Measurements from ENCODE around the gene BCL11B.

Gene BCL11B

DNA sequence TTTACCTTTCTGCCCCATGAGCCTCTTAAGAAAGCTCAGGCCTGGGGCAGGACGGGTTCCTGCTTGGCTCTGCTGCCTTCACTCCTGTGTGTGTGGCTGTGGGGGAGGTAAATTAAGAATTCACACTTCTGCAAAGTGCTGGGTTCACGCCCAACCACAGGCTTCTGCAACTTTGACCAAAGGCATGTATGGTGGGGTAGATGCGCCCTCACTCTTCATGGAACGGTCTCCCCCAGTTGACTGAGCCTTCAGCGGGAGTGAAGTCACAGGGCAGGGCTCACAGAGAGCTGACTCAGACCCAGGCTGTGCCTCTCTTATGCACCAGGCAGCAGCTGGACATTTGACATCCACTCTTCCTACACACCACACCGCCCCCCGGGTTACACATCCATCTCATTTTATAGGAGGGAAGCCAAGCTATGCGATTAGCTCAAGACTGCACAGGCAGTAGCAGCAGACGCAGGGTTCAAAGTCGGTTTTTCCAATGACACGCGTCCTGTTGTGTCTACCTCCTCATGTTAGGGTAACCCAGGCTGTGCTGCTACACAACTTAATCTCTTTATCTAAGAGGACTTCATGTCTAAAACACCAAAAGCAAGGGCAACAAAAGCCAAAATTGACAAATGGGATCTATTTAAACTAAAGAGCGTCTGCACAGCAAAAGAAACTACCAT lies 15.4 kb upstream of the BCL11B start:
- TF ChIP-seq, protein P1, sequence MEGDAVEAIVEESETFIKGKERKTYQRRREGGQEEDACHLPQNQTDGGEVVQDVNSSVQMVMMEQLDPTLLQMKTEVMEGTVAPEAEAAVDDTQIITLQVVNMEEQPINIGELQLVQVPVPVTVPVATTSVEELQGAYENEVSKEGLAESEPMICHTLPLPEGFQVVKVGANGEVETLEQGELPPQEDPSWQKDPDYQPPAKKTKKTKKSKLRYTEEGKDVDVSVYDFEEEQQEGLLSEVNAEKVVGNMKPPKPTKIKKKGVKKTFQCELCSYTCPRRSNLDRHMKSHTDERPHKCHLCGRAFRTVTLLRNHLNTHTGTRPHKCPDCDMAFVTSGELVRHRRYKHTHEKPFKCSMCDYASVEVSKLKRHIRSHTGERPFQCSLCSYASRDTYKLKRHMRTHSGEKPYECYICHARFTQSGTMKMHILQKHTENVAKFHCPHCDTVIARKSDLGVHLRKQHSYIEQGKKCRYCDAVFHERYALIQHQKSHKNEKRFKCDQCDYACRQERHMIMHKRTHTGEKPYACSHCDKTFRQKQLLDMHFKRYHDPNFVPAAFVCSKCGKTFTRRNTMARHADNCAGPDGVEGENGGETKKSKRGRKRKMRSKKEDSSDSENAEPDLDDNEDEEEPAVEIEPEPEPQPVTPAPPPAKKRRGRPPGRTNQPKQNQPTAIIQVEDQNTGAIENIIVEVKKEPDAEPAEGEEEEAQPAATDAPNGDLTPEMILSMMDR (IDR thresholded peaks at IDR 0.05; ENCODE audit: low read depth, low read length, missing control alignments): no peak
- no peak for DNase-seq (ENCODE audit: low read depth)
- H3K4me3 ChIP-seq (ENCODE audit: low read depth, low read length): no peak overlapping the region
- in situ Hi-C loops (cut with HindIII; ENCODE audit: low sequenced_read_pairs): no loop called here

DNA sequence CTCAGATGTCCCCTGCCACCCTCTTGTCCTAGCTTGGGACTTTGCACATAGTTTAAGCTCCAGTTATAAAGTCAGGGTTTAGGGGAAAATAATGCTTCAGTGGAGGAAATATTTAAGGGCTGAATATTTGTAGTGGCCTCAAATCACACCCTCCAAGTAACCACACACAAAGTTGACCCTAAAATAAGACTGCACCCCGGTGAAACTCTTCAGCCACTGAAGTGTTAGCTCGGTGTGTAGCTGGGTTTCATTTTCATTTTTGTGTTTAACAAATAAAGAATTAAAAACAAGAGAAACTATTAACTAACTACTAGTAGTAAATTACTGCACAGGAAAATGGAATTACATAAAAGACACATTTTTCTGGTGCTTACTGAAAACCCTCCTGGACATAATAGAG lies 14.8 kb upstream of the BCL11B start:
- in situ Hi-C loops (cut with HindIII; ENCODE audit: low sequenced_read_pairs): no loop called here
- no peak overlapping the region for H3K4me3 ChIP-seq (ENCODE audit: low read depth, low read length)
- no peak for DNase-seq (ENCODE audit: low read depth)
- TF ChIP-seq, protein P1 (IDR thresholded peaks at IDR 0.05; ENCODE audit: low read depth, low read length, missing control alignments): no peak

DNA sequence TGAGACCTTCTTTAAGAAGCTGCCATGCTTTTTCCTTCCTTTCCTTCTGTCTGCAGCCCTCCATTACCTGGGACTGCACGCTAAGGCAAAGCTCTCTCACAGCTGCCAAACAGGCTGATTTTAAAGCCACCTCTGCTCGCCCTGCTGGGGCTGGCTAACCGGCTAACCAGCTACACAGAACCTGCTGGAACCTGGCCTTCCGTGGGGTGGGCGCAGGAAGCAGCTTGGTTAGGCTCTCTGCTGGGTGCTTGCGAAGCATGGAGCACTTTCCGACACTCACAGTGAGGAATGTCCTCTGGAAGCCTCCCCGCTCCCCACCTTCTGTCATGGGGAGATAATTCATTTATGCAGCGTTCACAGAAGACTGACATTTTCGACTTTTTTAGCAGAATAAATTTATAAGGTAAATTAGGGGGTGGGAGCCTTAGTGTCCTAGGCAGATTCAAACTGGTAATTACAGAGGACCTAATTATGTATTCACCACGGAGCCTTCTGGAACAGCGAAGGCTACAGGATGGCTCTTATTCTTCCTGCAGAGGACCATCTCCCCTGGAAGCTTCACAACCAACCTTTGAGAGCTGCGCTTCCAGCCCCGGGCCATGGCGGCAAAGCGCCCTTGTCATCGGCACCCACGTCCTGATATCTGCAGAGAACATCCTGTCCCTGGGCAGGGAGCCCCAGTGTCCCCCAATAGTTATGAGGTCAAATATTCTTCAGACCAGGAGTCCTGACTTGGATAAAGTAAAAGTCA lies 12.4 kb upstream of the BCL11B start:
- no peak overlapping the region for H3K4me3 ChIP-seq (ENCODE audit: low read depth, low read length)
- no peak for DNase-seq (ENCODE audit: low read depth)
- TF ChIP-seq, protein P1 (IDR thresholded peaks at IDR 0.05; ENCODE audit: low read depth, low read length, missing control alignments): no peak
- in situ Hi-C loops (cut with HindIII; ENCODE audit: low sequenced_read_pairs): no loop called here

DNA sequence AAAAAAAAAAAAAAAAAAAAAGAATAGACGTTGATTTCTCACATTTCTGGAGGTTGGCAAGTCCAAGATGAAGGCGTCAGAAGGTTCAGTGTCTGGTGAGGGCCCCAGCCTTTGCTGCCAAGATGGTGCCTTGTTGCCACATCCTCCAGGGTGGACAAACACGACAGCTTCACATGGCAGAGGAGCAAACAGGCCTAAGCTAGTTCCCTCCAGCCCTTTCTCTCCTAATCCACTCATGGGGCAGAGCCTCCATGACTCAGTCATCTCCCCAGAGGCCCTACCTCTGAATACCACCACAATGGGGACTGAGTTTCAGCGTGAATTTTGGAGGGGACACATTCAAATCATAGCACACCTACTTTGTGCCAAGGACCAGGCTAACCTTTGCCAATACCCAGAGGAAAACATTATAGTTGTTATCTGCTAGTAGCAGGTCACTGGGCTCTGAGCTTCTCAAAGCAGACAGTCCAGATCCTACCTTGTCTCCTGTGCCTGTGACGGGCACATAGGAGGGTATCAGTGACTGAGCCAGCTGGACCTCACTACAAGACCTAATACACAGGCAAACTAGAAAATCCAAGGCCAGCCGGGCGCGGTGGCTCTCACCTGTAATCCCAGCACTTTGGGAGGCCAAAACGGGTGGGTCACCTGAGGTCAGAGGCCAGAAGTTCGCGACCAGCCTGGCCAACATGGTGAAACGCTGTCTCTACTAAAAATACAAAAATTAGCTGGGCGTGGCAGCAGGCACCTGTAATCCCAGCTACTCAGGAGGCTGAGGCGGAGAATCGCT lies 10.5 kb upstream of the BCL11B start:
- in situ Hi-C loops (cut with HindIII; ENCODE audit: low sequenced_read_pairs): no loop called here

DNA sequence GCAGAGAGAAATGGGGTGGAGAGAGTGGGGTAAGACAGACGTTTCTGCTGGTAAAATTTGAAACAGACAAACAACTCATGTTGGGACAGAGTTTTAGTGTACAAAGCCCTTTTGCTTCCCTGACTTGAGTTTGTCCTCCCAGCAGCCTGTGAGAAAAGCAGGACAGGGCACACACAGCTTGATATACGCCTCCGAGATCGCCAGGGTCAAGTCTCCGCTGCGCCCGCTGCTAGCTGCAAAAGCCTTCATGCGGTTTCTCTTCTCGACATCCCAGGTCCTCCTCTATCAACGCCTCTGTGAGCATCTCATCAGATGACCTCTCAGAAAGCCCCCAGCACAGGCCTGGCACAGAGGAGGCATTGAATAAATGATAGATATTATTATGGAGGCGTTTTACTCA lies 9.4 kb upstream of the BCL11B start:
- in situ Hi-C loops (cut with HindIII; ENCODE audit: low sequenced_read_pairs): no loop called here
- TF ChIP-seq, protein P1 (IDR thresholded peaks at IDR 0.05; ENCODE audit: low read depth, low read length, missing control alignments): no peak
- no peak overlapping the region for H3K4me3 ChIP-seq (ENCODE audit: low read depth, low read length)
- no peak for DNase-seq (ENCODE audit: low read depth)

More for the DNA sequence above, 10.5 kb upstream of the BCL11B start:
- TF ChIP-seq, protein P1 (IDR thresholded peaks at IDR 0.05; ENCODE audit: low read depth, low read length, missing control alignments): no peak
- DNase-seq (ENCODE audit: low read depth): no peak
- H3K4me3 ChIP-seq (ENCODE audit: low read depth, low read length): no peak overlapping the region

DNA sequence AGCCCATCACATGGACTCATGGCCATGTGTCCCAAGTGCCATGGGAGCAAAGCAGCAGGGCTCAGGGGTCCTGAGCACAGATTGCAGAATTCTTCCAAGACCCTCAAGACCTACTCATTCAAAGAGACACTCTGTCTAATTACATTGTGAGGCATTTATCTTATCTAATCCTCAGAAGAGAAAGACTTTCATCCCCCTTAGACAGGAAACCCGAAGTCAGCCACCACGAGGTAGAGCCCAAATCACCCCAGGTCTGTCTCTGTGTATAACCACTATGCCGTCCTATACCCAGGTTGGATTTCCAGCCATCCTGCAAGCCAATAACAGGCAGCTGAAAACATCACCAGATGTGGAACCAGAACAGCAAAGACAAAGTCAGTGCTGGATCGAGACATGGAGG lies 8.9 kb upstream of the BCL11B start:
- no peak for DNase-seq (ENCODE audit: low read depth)
- no peak overlapping the region for H3K4me3 ChIP-seq (ENCODE audit: low read depth, low read length)
- TF ChIP-seq, protein P1 (IDR thresholded peaks at IDR 0.05; ENCODE audit: low read depth, low read length, missing control alignments): no peak
- in situ Hi-C loops (cut with HindIII; ENCODE audit: low sequenced_read_pairs): no loop called here
